Measurements from ENCODE around the gene ROBO1. TPM values are rescaled to one million over a fixed set of nuclear protein-coding genes. Genes with fewer than 3 reads are reported as not detected.

Gene ROBO1
- total and polyA plus RNA-seq, 2 donors (not counting 1 experiment from before 2014, with no cell fraction given), result 0.27 to 3.2 TPM

GRCh38 chr3:78908236-78908635, 859.6 kb downstream of the ROBO1 start:
- no peak overlapping the region for H2AFZ ChIP-seq (ENCODE audit: insufficient read depth, low read depth, low read length, poor library complexity, severe bottlenecking)
- Mint-ChIP-seq H3K27me3 (no peaks in the 10 kb centered on the region), H3K4me3 (no peak overlapping the region), H3K9me3 (ENCODE audit: insufficient read depth) (no peaks in the 10 kb centered on the region), H3K27ac (no peak overlapping the region), H3K4me1 (no peaks in the 10 kb centered on the region)
- ChIA-PET CTCF (no interaction called here), POLR2A (no interaction called here)
- no peak for DNase-seq
- no peak overlapping the region for H3K4me2 ChIP-seq (replicated peaks; ENCODE audit: low read depth, low read length, poor library complexity, severe bottlenecking)
- H3K36me3 ChIP-seq (replicated peaks in 1 of 2; ENCODE audit: control extremely low read depth in 1 of 2, control insufficient read depth in 1 of 2, extremely low read depth in 1 of 2, insufficient read depth in 2 of 2, low read length in 1 of 2), result no peaks in the 10 kb centered on the region
- no peaks in the 10 kb centered on the region for H4K20me1 ChIP-seq (ENCODE audit: control insufficient read depth, insufficient read depth, low read length, poor library complexity, severe bottlenecking)
- no peak overlapping the region for H3K4me3 ChIP-seq (ENCODE audit: control extremely low read depth in 1 of 5, extremely low read depth in 1 of 5, insufficient read depth in 1 of 5, low read depth in 2 of 5, low read length in 4 of 5)
- intact Hi-C loops (cut with micrococcal nuclease), result no loop called here
- H3K27ac ChIP-seq (ENCODE audit: low read length in 2 of 2), result no peak overlapping the region
- no peaks in the 10 kb centered on the region for H3K9me3 ChIP-seq (ENCODE audit: control extremely low read depth in 1 of 3, control insufficient read depth in 2 of 3, insufficient read depth in 1 of 3, low read length in 2 of 3)
- H3K27me3 ChIP-seq (replicated peaks in 1 of 4; ENCODE audit: control extremely low read depth in 1 of 4, control insufficient read depth in 3 of 4, insufficient read depth in 4 of 4, low read length in 3 of 4), result no peaks in the 10 kb centered on the region
- WGBS (ENCODE audit: insufficient coverage), result no CpG with 5 or more reads among the region's 3 CpGs
- TF ChIP-seq EZH2 (IDR thresholded peaks at IDR 0.05; ENCODE audit: borderline replicate concordance, insufficient read depth, low read depth, low read length, poor library complexity, severe bottlenecking) (no peak), CTCF (IDR thresholded peaks at IDR 0.05) (no peak)
- no peaks in the 10 kb centered on the region for H3K4me1 ChIP-seq (ENCODE audit: control insufficient read depth in 2 of 2, insufficient read depth in 2 of 2, low read length in 2 of 2)
- H3K79me2 ChIP-seq (ENCODE audit: control insufficient read depth, insufficient read depth, low read length), result no peaks in the 10 kb centered on the region
- no peak overlapping the region for H3K9ac ChIP-seq (ENCODE audit: low read length)
- ATAC-seq (ENCODE audit: low read depth), result no peak

- Histone ChIP-seq H3K79me2 (ENCODE audit: control insufficient read depth, insufficient read depth, low read length) (no peaks in the 10 kb centered on the region), H3K27ac (ENCODE audit: low read length in 2 of 2) (no peak overlapping the region), H4K20me1 (ENCODE audit: control insufficient read depth, insufficient read depth, low read length, poor library complexity, severe bottlenecking) (no peaks in the 10 kb centered on the region), H3K9ac (ENCODE audit: low read length) (no peak overlapping the region), H3K4me3 (ENCODE audit: control extremely low read depth in 1 of 5, extremely low read depth in 1 of 5, insufficient read depth in 1 of 5, low read depth in 2 of 5, low read length in 4 of 5) (no peak overlapping the region), H3K27me3 (replicated peaks in 1 of 4; ENCODE audit: control extremely low read depth in 1 of 4, control insufficient read depth in 3 of 4, insufficient read depth in 4 of 4, low read length in 3 of 4) (no peaks in the 10 kb centered on the region), H3K36me3 (replicated peaks in 1 of 2; ENCODE audit: control extremely low read depth in 1 of 2, control insufficient read depth in 1 of 2, extremely low read depth in 1 of 2, insufficient read depth in 2 of 2, low read length in 1 of 2) (no peaks in the 10 kb centered on the region), H3K4me1 (ENCODE audit: control insufficient read depth in 2 of 2, insufficient read depth in 2 of 2, low read length in 2 of 2) (no peaks in the 10 kb centered on the region), H3K9me3 (ENCODE audit: control extremely low read depth in 1 of 3, control insufficient read depth in 2 of 3, insufficient read depth in 1 of 3, low read length in 2 of 3) (no peaks in the 10 kb centered on the region), H2AFZ (ENCODE audit: insufficient read depth, low read depth, low read length, poor library complexity, severe bottlenecking) (no peak overlapping the region), H3K4me2 (replicated peaks; ENCODE audit: low read depth, low read length, poor library complexity, severe bottlenecking) (no peak overlapping the region)
- no peaks in the 10 kb centered on the region for H3K9me3 Mint-ChIP-seq (ENCODE audit: insufficient read depth)
- ChIA-PET CTCF (no interaction called here), POLR2A (no interaction called here)
- TF ChIP-seq CTCF (IDR thresholded peaks at IDR 0.05), result no peak
- no peak for TF ChIP-seq EZH2 (IDR thresholded peaks at IDR 0.05; ENCODE audit: borderline replicate concordance, insufficient read depth, low read depth, low read length, poor library complexity, severe bottlenecking)
- intact Hi-C loops (cut with micrococcal nuclease), result no loop called here
- WGBS (ENCODE audit: insufficient coverage), result no CpG with 5 or more reads among the region's 2 CpGs
- H3K4me3 Mint-ChIP-seq, result no peak overlapping the region
- no peaks in the 10 kb centered on the region for H3K27me3 Mint-ChIP-seq
- H3K4me1 Mint-ChIP-seq, result no peaks in the 10 kb centered on the region
- ATAC-seq (ENCODE audit: low read depth), result no peak
- no peak overlapping the region for H3K27ac Mint-ChIP-seq
- DNase-seq, result no peak
Observed at GRCh38 chr3:78907367-78907766, 860.4 kb downstream of the ROBO1 start.

Data from B cell (primary cell).